B cell (primary cell): Measurements from ENCODE around the gene AASDHPPT. TPM values are rescaled to one million over a fixed set of nuclear protein-coding genes. Genes with fewer than 3 reads are reported as not detected.
"Not testable (repeated sequence)": the region's sequence is repeated elsewhere in the genome, so short reads cannot be mapped to it uniquely, and the experiment has no call there.

Experiments used
- ATAC-seq: fragments of 200-7000 bp; cut with Tn5 transposase; one replicate; pipeline ENCODE4 v1.10.0; 2021; ENCODE audit warnings: low read depth, mild to moderate bottlenecking, moderate number of reproducible peaks, moderate library complexity
- CTCF ChIA-PET: fragments of 350-600 bp; sonication (Branson Sonifier 250); formaldehyde crosslinking; loops from one replicate; lab custom pipeline; 2021; ENCODE audit warnings: antibody characterized with exemption, inconsistent platforms; lab: Charles Lee
- POLR2A ChIA-PET: fragments of 350-600 bp; sonication (Branson Sonifier 250); formaldehyde crosslinking; loops from one replicate; lab custom pipeline; 2021; ENCODE audit warnings: antibody characterized with exemption; lab: Charles Lee
- DNase-seq: peaks from one replicate; pipeline ENCODE4 v3.0.0; 2013
- H2AFZ ChIP-seq: 2 replicates; pipeline ENCODE4 v1.6.1; 2012; ENCODE audit warnings: mild to moderate bottlenecking, low read depth, low read length; ENCODE audit not compliant: insufficient read depth, poor library complexity, severe bottlenecking
- H3K27ac ChIP-seq, 2 donors: 1 replicate in 1 of 2; 2 replicates in 1 of 2; pipeline ENCODE4 v1.5.1; 2012 to 2013; ENCODE audit warnings: low read length in 2 of 2, mild to moderate bottlenecking in 2 of 2, moderate library complexity in 1 of 2
- H3K27me3 ChIP-seq, 4 experiments: fragments of 200-600 bp in 1 of 4; sonication (generic) in 1 of 4; replicated peaks in 1 of 4; 1 replicate in 2 of 4; 2 replicates in 2 of 4; pipeline versions ENCODE4 v1.6.1 to v1.7.0; 2013 to 2016; ENCODE audit warnings: low read length in 3 of 4, mild to moderate bottlenecking in 2 of 4, mixed read lengths in 1 of 4, moderate library complexity in 1 of 4; ENCODE audit not compliant: insufficient read depth in 4 of 4, control insufficient read depth in 3 of 4; ENCODE audit errors: control extremely low read depth in 1 of 4
- H3K36me3 ChIP-seq, 2 experiments: replicated peaks in 1 of 2; 1 replicate in 1 of 2; 2 replicates in 1 of 2; pipeline versions ENCODE4 v1.6.1 to v1.7.1; 2013; ENCODE audit warnings: low read length in 1 of 2; ENCODE audit not compliant: insufficient read depth in 2 of 2, control insufficient read depth in 1 of 2; ENCODE audit errors: control extremely low read depth in 1 of 2, extremely low read depth in 1 of 2
- H3K4me1 ChIP-seq, 2 donors: fragments of 200-600 bp in 1 of 2; sonication (generic) in 1 of 2; 1 replicate in 1 of 2; 2 replicates in 1 of 2; pipeline versions ENCODE4 v1.5.1 to v1.6.1; 2013 to 2017; ENCODE audit warnings: low read length in 2 of 2; ENCODE audit not compliant: control insufficient read depth in 2 of 2, insufficient read depth in 2 of 2
- H3K4me2 ChIP-seq: replicated peaks from 2 replicates; pipeline ENCODE3; 2012; ENCODE audit warnings: mild to moderate bottlenecking, low read depth, low read length; ENCODE audit not compliant: poor library complexity, severe bottlenecking
- H3K4me3 ChIP-seq, 5 experiments: fragments of 200-600 bp in 1 of 5; sonication (generic) in 1 of 5; 1 replicate in 3 of 5; 2 replicates in 2 of 5; pipeline versions ENCODE4 v1.5.1 to v1.7.0; 2011 to 2016; ENCODE audit warnings: low read length in 4 of 5, mild to moderate bottlenecking in 4 of 5, low read depth in 2 of 5, control low read depth in 1 of 5, moderate library complexity in 1 of 5; ENCODE audit not compliant: insufficient read depth in 1 of 5; ENCODE audit errors: control extremely low read depth in 1 of 5, extremely low read depth in 1 of 5
- H3K79me2 ChIP-seq: fragments of 200-600 bp; sonication (generic); one replicate; pipeline ENCODE4 v1.6.0; 2016; ENCODE audit warnings: low read length; ENCODE audit not compliant: control insufficient read depth, insufficient read depth
- H3K9ac ChIP-seq: fragments of 200-600 bp; sonication (generic); 2 replicates; pipeline ENCODE4 v1.6.1; 2017; ENCODE audit warnings: mild to moderate bottlenecking, low read length, moderate library complexity
- H3K9me3 ChIP-seq, 3 donors: one replicate each; pipeline versions ENCODE4 v1.6.1 to v1.7.1; 2013; ENCODE audit warnings: low read length in 2 of 3; ENCODE audit not compliant: control insufficient read depth in 2 of 3, insufficient read depth in 1 of 3; ENCODE audit errors: control extremely low read depth in 1 of 3
- H4K20me1 ChIP-seq: 2 replicates; pipeline ENCODE4 v1.6.0; 2012; ENCODE audit warnings: mild to moderate bottlenecking, low read length; ENCODE audit not compliant: insufficient read depth, control insufficient read depth, poor library complexity, severe bottlenecking
- H3K27ac Mint-ChIP-seq: one replicate; pipeline ENCODE4 v1.8.0; 2021; ENCODE audit warnings: mixed read lengths
- H3K27me3 Mint-ChIP-seq: one replicate; pipeline ENCODE4 v1.8.0; 2021; ENCODE audit warnings: mixed read lengths
- H3K4me1 Mint-ChIP-seq: one replicate; pipeline ENCODE4 v1.8.0; 2021; ENCODE audit warnings: mixed read lengths
- H3K4me3 Mint-ChIP-seq: one replicate; pipeline ENCODE4 v1.8.0; 2021; ENCODE audit warnings: mixed read lengths
- H3K9me3 Mint-ChIP-seq: one replicate; pipeline ENCODE4 v1.8.0; 2022; ENCODE audit warnings: mixed read lengths; ENCODE audit not compliant: insufficient read depth
- CTCF ChIP-seq: fragments of 200-600 bp; IDR thresholded peaks from one replicate; pipeline ENCODE4 v1.8.0; 2022; ENCODE audit warnings: antibody characterized with exemption, mild to moderate bottlenecking
- EZH2 ChIP-seq: IDR thresholded peaks from 2 replicates; pipeline ENCODE4 v1.6.1; 2012; ENCODE audit warnings: borderline replicate concordance, low read depth, mild to moderate bottlenecking, moderate library complexity, low read length; ENCODE audit not compliant: insufficient read depth, poor library complexity, severe bottlenecking
- WGBS: methylation state at CpG from one replicate; pipeline ENCODE4 v1.1.5; 2013; ENCODE audit warnings: missing lambda C conversion rate; ENCODE audit not compliant: insufficient coverage; 5-methylcytosine and 5-hydroxymethylcytosine counted together
- intact Hi-C: fragments of 100-400 bp; cut with micrococcal nuclease; formaldehyde crosslinking; loops from one replicate; pipeline ENCODE4 v1.10.0; 2022
- polyA plus RNA-seq: library from polyadenylated mRNA; depleted of rRNA; stranded (reverse); fragments of >200 nt; gene quantifications from 2 replicates; pipeline ENCODE4 v1.2.3, GENCODE V29; 2012
- total RNA-seq, 2 donors: library from RNA; stranded (reverse); fragments of 120-200 nt in 1 of 2; gene quantifications; 1 replicate in 1 of 2; 2 replicates in 1 of 2; pipeline versions ENCODE4 v1.2.3 to v1.2.4, GENCODE V29; 2013 to 2022

Gene AASDHPPT
- total and polyA plus RNA-seq, 2 donors (not counting 1 experiment from before 2014, with no cell fraction given), result 12.6 to 25.5 TPM

GRCh38 chr11:106049727-106050476, 27.6 kb upstream of the AASDHPPT start:
- Mint-ChIP-seq H3K4me1 (no peaks in the 10 kb centered on the region), H3K9me3 (no peaks in the 10 kb centered on the region), H3K4me3 (no peak overlapping the region), H3K27me3 (peaks cover 6% of the 10 kb centered on the region), H3K27ac (no peak overlapping the region)
- H3K4me3 ChIP-seq, result no peak overlapping the region
- POLR2A ChIA-PET, result no interaction called here
- H3K79me2 ChIP-seq, result no peaks in the 10 kb centered on the region
- ATAC-seq (no peak), DNase-seq (no peak)
- TF ChIP-seq CTCF (no peak), EZH2 (no peak)
- CTCF ChIA-PET, result no interaction called here
- no peaks in the 10 kb centered on the region for H4K20me1 ChIP-seq
- no peaks in the 10 kb centered on the region for H3K9me3 ChIP-seq
- no peaks in the 10 kb centered on the region for H3K36me3 ChIP-seq
- H3K4me1 ChIP-seq, result no peaks in the 10 kb centered on the region
- no CpG with 5 or more reads among the region's 5 CpGs for WGBS
- no peaks in the 10 kb centered on the region for H3K27me3 ChIP-seq
- no peak overlapping the region for H2AFZ ChIP-seq
- intact Hi-C loops, result no loop called here
- H3K27ac ChIP-seq, result no peak overlapping the region
- no peak overlapping the region for H3K9ac ChIP-seq
- no peak overlapping the region for H3K4me2 ChIP-seq

GRCh38 chr11:106051103-106051502, 26.4 kb upstream of the AASDHPPT start:
- Mint-ChIP-seq H3K27ac (no peak overlapping the region), H3K4me3 (no peak overlapping the region), H3K9me3 (no peaks in the 10 kb centered on the region), H3K4me1 (no peaks in the 10 kb centered on the region), H3K27me3 (peaks cover 6% of the 10 kb centered on the region)
- WGBS, result no CpG with 5 or more reads among the region's 2 CpGs
- Histone ChIP-seq H3K9ac (no peak overlapping the region), H3K79me2 (no peaks in the 10 kb centered on the region), H3K4me2 (no peak overlapping the region), H2AFZ (no peak overlapping the region), H3K4me1 (no peaks in the 10 kb centered on the region), H3K27ac (no peak overlapping the region), H4K20me1 (no peaks in the 10 kb centered on the region), H3K9me3 (no peaks in the 10 kb centered on the region), H3K4me3 (no peak overlapping the region), H3K27me3 (no peaks in the 10 kb centered on the region), H3K36me3 (no peaks in the 10 kb centered on the region)
- ChIA-PET POLR2A (no interaction called here), CTCF (no interaction called here)
- ATAC-seq, result no peak
- no peak for DNase-seq
- TF ChIP-seq CTCF, result no peak
- no peak for TF ChIP-seq EZH2
- intact Hi-C loops, result no loop called here

DNA sequence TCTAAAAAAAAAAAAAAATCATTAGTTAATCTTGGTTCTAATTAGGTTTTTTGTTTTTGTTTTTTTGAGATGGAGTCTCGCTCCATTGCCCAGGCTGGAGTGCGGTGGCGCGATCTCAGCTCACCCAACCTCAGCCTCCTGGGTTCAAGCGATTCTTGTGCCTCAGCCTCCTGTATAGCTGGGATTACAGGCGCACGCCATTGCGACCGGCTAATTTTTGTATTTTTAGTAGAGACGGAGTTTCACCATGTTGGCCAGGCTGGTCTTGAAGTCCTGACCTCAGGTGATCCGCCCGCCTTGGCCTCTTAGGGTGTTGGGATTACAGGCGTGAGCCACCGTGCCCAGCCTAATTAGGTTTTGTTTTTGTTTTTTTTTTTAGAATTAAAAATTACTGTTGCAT, 19.1 kb upstream of the AASDHPPT start:
- peaks cover 11% of the 10 kb centered on the region for H3K4me1 Mint-ChIP-seq
- H3K36me3 ChIP-seq, H3K79me2 ChIP-seq, CTCF ChIA-PET, ATAC-seq, intact Hi-C loops, H3K27me3 Mint-ChIP-seq, H3K27me3 ChIP-seq, H4K20me1 ChIP-seq, DNase-seq, H3K27ac Mint-ChIP-seq, H3K4me3 ChIP-seq, H3K9me3 ChIP-seq, H3K4me2 ChIP-seq, H3K27ac ChIP-seq, H3K9ac ChIP-seq, H3K4me3 Mint-ChIP-seq, H3K4me1 ChIP-seq, H2AFZ ChIP-seq, H3K9me3 Mint-ChIP-seq, POLR2A ChIA-PET: not testable (repeated sequence)
- WGBS, result 98% methylated on average over 9 of the region's 14 CpGs
